Upper lobe of right lung (tissue), 1 donor: Measurements from ENCODE around the gene RPP40. TPM values are rescaled to one million over a fixed set of nuclear protein-coding genes. Genes with fewer than 3 reads are reported as not detected.

ENCODE experiments used
- ATAC-seq: fragments of 200-7000 bp; cut with Tn5 transposase; one replicate; pipeline ENCODE4 v1.9.1; 2020; ENCODE audit warnings: mild to moderate bottlenecking, moderate library complexity
- DNase-seq: peaks from one replicate; pipeline ENCODE4 v3.0.0-alpha.2; 2020
- H3K27ac ChIP-seq: fragments of 200-600 bp; one replicate; pipeline ENCODE4 v1.8.0; 2022
- H3K27me3 ChIP-seq: fragments of 200-600 bp; one replicate; pipeline ENCODE4 v1.8.0; 2022; ENCODE audit warnings: mild to moderate bottlenecking
- H3K36me3 ChIP-seq: fragments of 200-600 bp; one replicate; pipeline ENCODE4 v1.8.0; 2022
- H3K4me1 ChIP-seq: fragments of 200-600 bp; one replicate; pipeline ENCODE4 v1.8.0; 2022
- H3K4me3 ChIP-seq: fragments of 200-600 bp; one replicate; pipeline ENCODE4 v1.8.0; 2022; ENCODE audit warnings: mild to moderate bottlenecking
- H3K9me3 ChIP-seq: fragments of 200-600 bp; one replicate; pipeline ENCODE4 v1.8.0; 2022
- CTCF ChIP-seq: fragments of 200-600 bp; IDR thresholded peaks from one replicate; pipeline ENCODE4 v1.8.0; 2022; ENCODE audit warnings: antibody characterized with exemption
- intact Hi-C: fragments of 100-400 bp; cut with DNase I; formaldehyde crosslinking; loops from one replicate; pipeline ENCODE4 v1.11.0; 2022
- total RNA-seq: library from RNA; stranded (reverse); fragmentation: NEBNext Ultra II Directional; extraction: Animal tissue kit (Norgen Biotek cat#: 25700); gene quantifications from one replicate; pipeline ENCODE4 v1.2.1, GENCODE V29; 2021
- donor health status: DM: no; HTN: yes; CAD: no; lungs with severe emphysema.

Gene RPP40
- total RNA-seq, 1 donor from 2014 or later, result 5.2 TPM

GRCh38 chr6:4946521-4946920, 57.3 kb downstream of the RPP40 start:
- no peaks in the 10 kb centered on the region for H3K27me3 ChIP-seq
- H3K4me3 ChIP-seq, result no peak overlapping the region
- no peaks in the 10 kb centered on the region for H3K9me3 ChIP-seq
- H3K4me1 ChIP-seq, result peaks cover 16% of the 10 kb centered on the region
- intact Hi-C loops, result no loop called here
- no peak for ATAC-seq
- no peak for DNase-seq
- H3K27ac ChIP-seq, result no peak overlapping the region
- TF ChIP-seq CTCF, result no peak
- peaks cover 15% of the 10 kb centered on the region for H3K36me3 ChIP-seq

Other genes with a start within 250 kb of the RPP40 start
- 40.8 TPM for gene CDYL, start 227.6 kb downstream of the RPP40 start, total RNA-seq
- gene PPP1R3G, start 81.3 kb upstream of the RPP40 start, total RNA-seq, result 0.46 TPM